HepG2 (cell line): Measurements from ENCODE around the gene CEP68. TPM values are rescaled to one million over a fixed set of nuclear protein-coding genes. Genes with fewer than 3 reads are reported as not detected.

ENCODE experiments used
- FOXM1 ChIP-seq: sonication (generic); formaldehyde crosslinking; IDR thresholded peaks from 2 replicates; pipeline ENCODE4 v1.5.0; 2020; ENCODE audit warnings: missing genetic modification reagents
- KLF9 ChIP-seq: IDR thresholded peaks from 2 replicates; pipeline ENCODE4 v1.6.1; 2016; ENCODE audit warnings: low read depth
- MYPOP ChIP-seq: sonication (generic); formaldehyde crosslinking; IDR thresholded peaks from 2 replicates; pipeline ENCODE4 v1.8.1; 2023; ENCODE audit warnings: mild to moderate bottlenecking, moderate library complexity, missing genetic modification reagents
- NR3C1 ChIP-seq: sonication (generic); formaldehyde crosslinking; IDR thresholded peaks from 2 replicates; pipeline ENCODE4 v1.4.0; 2020; ENCODE audit warnings: missing genetic modification reagents
- PATZ1 ChIP-seq: sonication (generic); formaldehyde crosslinking; IDR thresholded peaks from 2 replicates; pipeline ENCODE4 v1.4.0; 2020; ENCODE audit warnings: missing genetic modification reagents
- POLR2A ChIP-seq, 2 experiments: IDR thresholded peaks; 2 replicates each; pipeline ENCODE4 v1.6.1; 2011; ENCODE audit warnings: low read depth in 2 of 2, low read length in 2 of 2, mild to moderate bottlenecking in 1 of 2, moderate library complexity in 1 of 2; ENCODE audit not compliant: insufficient read depth in 1 of 2
- PREB ChIP-seq: sonication (generic); formaldehyde crosslinking; IDR thresholded peaks from 2 replicates; pipeline ENCODE4 v1.4.0; 2020; ENCODE audit warnings: missing genetic modification reagents
- PTBP1 ChIP-seq: fragments of 200-400 bp; formaldehyde crosslinking; IDR thresholded peaks from 2 replicates; pipeline ENCODE4 v1.6.1; 2018; ENCODE audit warnings: low read length, low read depth; ENCODE audit not compliant: poor library complexity, severe bottlenecking
- RFXANK ChIP-seq: IDR thresholded peaks from 2 replicates; pipeline ENCODE4 v1.6.1; 2016
- ZHX2 ChIP-seq, 2 experiments: sonication (generic) in 1 of 2; formaldehyde crosslinking in 1 of 2; IDR thresholded peaks; 2 replicates each; pipeline versions ENCODE4 v1.6.1 to v1.9.0; 2014 to 2022; ENCODE audit warnings: antibody characterized with exemption in 1 of 2, borderline replicate concordance in 1 of 2, inconsistent platforms in 1 of 2, low read depth in 1 of 2, missing genetic modification reagents in 1 of 2
- ZNF136 ChIP-seq: sonication (generic); formaldehyde crosslinking; IDR thresholded peaks from 2 replicates; pipeline ENCODE4 v1.8.1; 2022; ENCODE audit warnings: low read depth, mild to moderate bottlenecking, moderate library complexity, missing genetic modification reagents
- ZNF446 ChIP-seq: sonication (generic); formaldehyde crosslinking; IDR thresholded peaks from 2 replicates; pipeline ENCODE4 v1.5.0; 2020; ENCODE audit warnings: mild to moderate bottlenecking, missing genetic modification reagents
- ZNF567 ChIP-seq: sonication (generic); formaldehyde crosslinking; IDR thresholded peaks from 2 replicates; pipeline ENCODE4 v1.8.1; 2023; ENCODE audit warnings: mild to moderate bottlenecking, missing genetic modification reagents, borderline replicate concordance
- ZNF570 ChIP-seq: sonication (generic); formaldehyde crosslinking; IDR thresholded peaks from 2 replicates; pipeline ENCODE4 v1.4.0; 2020; ENCODE audit warnings: mild to moderate bottlenecking, missing genetic modification reagents, borderline replicate concordance
- ZNF7 ChIP-seq: IDR thresholded peaks from 2 replicates; pipeline ENCODE4 v1.6.1; 2016; ENCODE audit warnings: missing biosample characterization, missing genetic modification reagents
- ZNF724P ChIP-seq: sonication (generic); formaldehyde crosslinking; IDR thresholded peaks from 2 replicates; pipeline ENCODE4 v1.8.0; 2022; ENCODE audit warnings: missing genetic modification reagents, borderline replicate concordance
- ZNF740 ChIP-seq: sonication (generic); formaldehyde crosslinking; IDR thresholded peaks from 2 replicates; pipeline ENCODE4 v1.4.0; 2020; ENCODE audit warnings: missing genetic modification reagents
- ZSCAN29 ChIP-seq: sonication (generic); formaldehyde crosslinking; conservative IDR thresholded peaks from 2 replicates; pipeline ENCODE4 v1.4.0; 2020; ENCODE audit warnings: mild to moderate bottlenecking, missing genetic modification reagents
- polyA plus RNA-seq, 8 experiments: library from polyadenylated mRNA; depleted of rRNA in 3 of 8; stranded (reverse) in 7 of 8; unstranded in 1 of 8; fragments of >200 nt; fragmentation: Illumina TruSeq in 4 of 8; extraction: Trizol in 4 of 8; gene quantifications; 2 replicates each; pipeline versions ENCODE4 v1.2.1 to v1.2.3, GENCODE V29; 2011 to 2016; ENCODE audit warnings: low read depth in 4 of 8, missing spikeins in 1 of 8, mixed read lengths in 1 of 8; ENCODE audit not compliant: insufficient read depth in 1 of 8
- total RNA-seq, 5 experiments: library from RNA; depleted of rRNA; stranded (reverse); fragments of >200 nt; fragmentation: Illumina TruSeq; extraction: Trizol; gene quantifications; 2 replicates each; pipeline ENCODE4 v1.2.3, GENCODE V29; 2016; ENCODE audit warnings: low read depth in 1 of 5

Gene CEP68
- total and polyA plus RNA-seq, 2 of the 13 experiments (the other 11 are each of a cell fraction or from before 2014, with no cell fraction given) = 5.7 to 9.3 TPM

GRCh38 chr2:65056215-65057053 is at the start of gene CEP68 (continued):
- TF ChIP-seq ZHX2 (IDR thresholded peaks at IDR 0.05; ENCODE audit: low read depth) (peak; percentile 65; the same call in 1 of the 2 replicates), ZHX2 (CRISPR knock-in tag; IDR thresholded peaks at IDR 0.05; ENCODE audit: borderline replicate concordance) (peak; percentile 94), ZNF740 (CRISPR knock-in tag) (peak; percentile 71; the same call in 1 of the 2 replicates), PATZ1 (CRISPR knock-in tag) (peak; percentile 76), ZNF136 (CRISPR knock-in tag) (0 out of 2 replicates have a peak, but pooled peaks have one; percentile 94), ZNF7 (no peak), ZNF567 (CRISPR knock-in tag) (peak; percentile 85; the same call in 1 of the 2 replicates), POLR2A (IDR thresholded peaks at IDR 0.05; ENCODE audit: insufficient read depth in 1 of 2, low read depth in 2 of 2, low read length in 2 of 2) (peak; percentile 96 to 99), RFXANK (CRISPR knock-in tag) (peak; percentile 60; the same call in 1 of the 2 replicates), PREB (CRISPR knock-in tag) (no peak), ZNF724P (CRISPR knock-in tag) (peak; percentile 9; the same call in 1 of the 2 replicates), MYPOP (CRISPR knock-in tag) (peak; percentile 96), ZNF446 (CRISPR knock-in tag) (peak; percentile 17; the same call in 1 of the 2 replicates), ZNF570 (0 out of 2 replicates have a peak, but pooled peaks have one; percentile 88), NR3C1 (no peak), PTBP1 (no peak), FOXM1 (CRISPR knock-in tag) (peak; percentile 70; the same call in 1 of the 2 replicates), KLF9 (CRISPR knock-in tag) (no peak), ZSCAN29 (no peak)
